Effector memory CD4-positive, alpha-beta T cell (primary cell): ENCODE measurements around the gene NEU4.
"Not testable (repeated sequence)": the region's sequence is repeated elsewhere in the genome, so short reads cannot be mapped to it uniquely, and the experiment has no call there.

ENCODE experiments used
- DNase-seq, 3 donors: peaks; one replicate each; pipeline ENCODE4 v3.0.0-alpha.2; 2020
- H3K27ac ChIP-seq: 2 replicates; pipeline ENCODE4 v1.7.0; 2013; ENCODE audit warnings: mild to moderate bottlenecking, low read length, moderate library complexity; ENCODE audit not compliant: insufficient read depth, poor library complexity, severe bottlenecking
- H3K27me3 ChIP-seq: replicated peaks from 2 replicates; pipeline ENCODE4 v1.7.0; 2013; ENCODE audit warnings: mild to moderate bottlenecking, low read length; ENCODE audit not compliant: insufficient read depth, control insufficient read depth, poor library complexity, severe bottlenecking
- H3K36me3 ChIP-seq: 2 replicates; pipeline ENCODE4 v1.7.0; 2013; ENCODE audit warnings: mild to moderate bottlenecking, low read length, moderate library complexity; ENCODE audit not compliant: control insufficient read depth, insufficient read depth
- H3K4me1 ChIP-seq: 2 replicates; pipeline ENCODE4 v1.7.0; 2013; ENCODE audit warnings: low read length, mild to moderate bottlenecking; ENCODE audit not compliant: control insufficient read depth, insufficient read depth, poor library complexity, severe bottlenecking
- H3K4me3 ChIP-seq: 2 replicates; pipeline ENCODE4 v1.7.0; 2013; ENCODE audit warnings: low read length, low read depth, mild to moderate bottlenecking; ENCODE audit not compliant: insufficient read depth, poor library complexity, severe bottlenecking
- H3K9me3 ChIP-seq: 2 replicates; pipeline ENCODE4 v1.7.0; 2013; ENCODE audit warnings: mild to moderate bottlenecking, low read length, moderate library complexity; ENCODE audit not compliant: control insufficient read depth

Gene NEU4

DNA sequence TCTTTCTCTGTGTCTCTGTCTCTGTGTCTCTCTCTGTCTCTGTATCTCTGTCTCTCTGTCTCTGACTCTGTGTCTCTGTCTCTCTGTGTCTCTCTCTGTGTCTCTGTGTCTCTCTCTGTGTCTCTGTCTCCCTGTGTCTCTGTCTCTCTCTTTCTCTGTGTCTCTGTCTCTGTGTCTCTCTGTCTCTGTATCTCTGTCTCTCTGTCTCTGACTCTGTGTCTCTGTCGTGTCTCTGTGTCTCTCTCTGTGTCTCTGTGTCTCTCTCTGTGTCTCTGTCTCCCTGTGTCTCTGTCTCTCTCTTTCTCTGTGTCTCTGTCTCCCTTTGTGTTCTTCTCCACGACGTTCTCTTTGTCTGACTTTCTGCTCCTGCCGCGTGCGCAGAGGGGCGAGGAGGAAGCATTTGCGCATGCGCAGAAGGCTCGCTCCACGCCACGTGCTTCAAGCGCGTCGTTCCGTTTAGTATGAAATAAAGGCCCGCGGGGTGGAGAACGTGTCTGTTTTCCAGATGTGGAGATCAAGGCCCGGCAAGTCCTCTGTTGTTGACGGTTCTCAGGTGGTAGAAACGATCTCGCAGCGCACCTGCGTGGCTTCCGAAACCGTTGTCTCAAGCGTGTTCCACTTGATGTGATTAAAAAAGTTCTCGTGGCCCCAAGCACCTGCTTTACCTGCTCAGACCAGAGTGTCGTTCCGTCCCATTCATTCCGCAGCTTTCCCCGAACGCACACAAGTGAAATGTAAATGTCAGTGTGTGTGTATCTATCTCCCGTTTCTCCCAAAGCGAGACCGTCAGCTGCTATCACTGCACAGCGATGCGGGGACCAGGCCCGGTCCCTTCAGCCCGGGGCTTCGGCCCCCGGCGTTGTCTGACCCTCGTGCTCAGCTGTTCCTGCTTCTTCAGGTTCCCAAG is 14.8 kb downstream of the NEU4 start:
- not testable (repeated sequence) for H3K36me3 ChIP-seq, DNase-seq, H3K4me3 ChIP-seq, H3K9me3 ChIP-seq, H3K27ac ChIP-seq, H3K4me1 ChIP-seq, H3K27me3 ChIP-seq

DNA sequence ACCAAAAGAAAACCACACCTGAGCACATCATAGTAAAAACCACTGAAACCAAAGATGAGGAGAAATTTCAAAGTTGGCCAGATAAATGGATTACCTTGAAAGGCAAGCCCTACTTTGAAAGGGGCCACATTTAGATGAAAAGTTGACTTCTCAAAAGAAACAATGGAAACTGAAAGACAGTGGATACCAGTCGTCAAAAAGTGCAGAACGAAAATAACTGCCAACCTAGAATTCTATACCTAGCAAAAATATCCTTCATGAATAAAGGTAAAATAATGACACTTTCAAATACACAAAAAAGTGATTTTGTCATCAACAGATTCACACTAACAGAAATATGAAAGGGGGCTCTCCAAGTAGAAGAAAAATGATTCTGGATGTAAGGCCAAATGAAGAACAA is 18.4 kb downstream of the NEU4 start:
- Histone ChIP-seq H3K27ac (no peak overlapping the region), H3K4me3 (no peak overlapping the region), H3K27me3 (no peaks in the 10 kb centered on the region), H3K36me3 (no peaks in the 10 kb centered on the region), H3K9me3 (no peaks in the 10 kb centered on the region), H3K4me1 (no peaks in the 10 kb centered on the region)
- no peak for DNase-seq

DNA sequence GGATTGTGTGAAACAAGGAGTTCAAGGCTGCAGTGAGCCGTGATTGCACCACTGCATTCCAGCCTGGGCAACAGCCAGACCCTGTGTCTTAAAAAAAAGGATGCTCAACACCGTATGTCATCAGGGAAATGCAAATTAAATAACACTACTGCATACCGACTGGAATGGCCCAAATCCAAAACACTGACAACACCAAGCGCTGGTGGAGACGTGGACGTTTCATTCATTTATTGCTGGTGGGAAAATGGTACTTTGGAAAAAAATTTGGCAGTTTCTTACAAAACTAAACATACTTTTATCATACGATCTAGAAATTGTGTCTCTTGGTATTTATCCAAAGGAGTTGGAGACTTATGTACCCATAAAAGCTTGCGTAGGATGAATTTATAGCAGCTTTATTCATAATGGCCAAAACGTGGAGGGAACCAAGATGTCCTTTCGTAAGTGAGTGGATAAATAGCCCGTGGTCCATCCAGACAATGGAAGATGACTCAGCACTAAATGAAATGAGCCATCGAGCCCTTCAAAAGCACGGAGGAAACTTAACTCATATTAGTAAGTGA is 24.2 kb downstream of the NEU4 start:
- H3K36me3 ChIP-seq = no peaks in the 10 kb centered on the region
- no peaks in the 10 kb centered on the region for H3K9me3 ChIP-seq
- no peaks in the 10 kb centered on the region for H3K4me1 ChIP-seq
- no peak overlapping the region for H3K27ac ChIP-seq
- no peaks in the 10 kb centered on the region for H3K27me3 ChIP-seq
- no peak overlapping the region for H3K4me3 ChIP-seq
- no peak for DNase-seq

DNA sequence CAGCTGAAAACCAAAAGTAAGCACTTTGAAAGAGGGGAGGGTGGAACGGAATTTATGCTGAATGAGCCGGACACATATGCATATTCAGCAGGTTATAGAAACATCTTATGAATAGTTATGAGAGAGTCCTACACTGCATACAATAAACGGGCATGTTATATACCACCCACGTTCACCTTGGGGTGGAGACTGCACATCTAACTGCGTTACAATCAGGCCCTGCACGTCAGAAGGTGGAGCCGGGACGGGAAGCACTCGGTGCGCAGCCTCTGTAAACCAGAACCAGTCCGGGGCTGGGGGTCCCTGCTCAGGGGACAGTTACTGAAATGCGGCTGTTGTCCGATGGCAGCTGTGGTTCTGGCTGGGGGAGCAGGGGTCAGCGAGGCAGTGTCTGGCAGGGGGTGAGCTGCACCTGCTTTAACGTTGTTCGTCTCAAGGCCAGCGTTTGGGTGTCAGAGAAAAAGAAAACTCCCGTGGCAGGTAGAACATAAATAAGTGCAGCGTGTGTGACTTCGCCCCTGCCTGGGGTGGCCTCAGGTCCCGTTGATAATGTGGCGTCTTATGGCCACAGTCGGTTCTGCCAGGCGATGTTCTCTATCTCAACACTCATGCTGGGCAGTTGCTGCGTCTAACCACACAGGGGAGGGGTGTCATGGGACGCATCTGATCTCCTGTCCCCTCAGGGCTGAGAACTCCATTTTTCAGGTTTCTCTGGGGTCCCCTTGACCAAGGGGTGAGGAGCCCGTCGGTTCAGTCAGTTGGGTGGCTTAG is 24.9 kb downstream of the NEU4 start:
- DNase-seq, H3K27me3 ChIP-seq, H3K4me3 ChIP-seq, H3K36me3 ChIP-seq, H3K4me1 ChIP-seq, H3K9me3 ChIP-seq, H3K27ac ChIP-seq: not testable (repeated sequence)

DNA sequence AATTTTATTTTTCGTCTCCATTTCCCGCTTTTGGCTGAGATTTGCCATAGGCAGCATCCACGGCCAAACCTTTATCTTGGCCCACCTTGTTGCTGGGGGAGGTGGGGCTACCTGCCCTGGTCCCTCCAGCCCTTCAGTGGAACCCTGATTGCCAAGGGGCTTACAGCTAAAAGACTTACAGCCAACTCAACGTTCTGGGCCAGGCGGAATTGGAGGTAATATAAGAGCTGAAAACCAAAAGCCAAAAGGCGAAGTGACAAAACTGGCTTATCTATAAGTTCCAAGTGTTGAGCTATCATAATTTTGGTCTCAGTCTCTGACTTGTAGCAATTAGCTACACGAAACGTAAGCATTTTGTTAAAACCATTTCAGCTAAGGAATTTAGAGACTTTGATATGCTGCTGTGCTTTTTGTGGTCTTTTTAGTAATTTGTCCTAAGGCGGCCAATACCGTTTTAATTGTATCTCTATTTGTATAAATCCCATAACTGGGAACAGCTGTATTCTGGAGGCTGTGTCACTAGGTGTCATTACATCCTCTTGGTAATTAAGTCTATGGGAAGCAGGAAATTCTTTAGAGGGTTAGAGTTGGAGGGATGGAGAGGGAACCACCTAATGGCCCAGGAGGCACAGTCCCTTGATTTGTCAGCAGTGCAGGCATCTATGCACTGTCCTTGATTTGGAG is 25.7 kb downstream of the NEU4 start:
- no peak for DNase-seq
- no peaks in the 10 kb centered on the region for H3K27me3 ChIP-seq
- H3K36me3 ChIP-seq = no peaks in the 10 kb centered on the region
- no peaks in the 10 kb centered on the region for H3K9me3 ChIP-seq
- H3K27ac ChIP-seq = no peak overlapping the region
- H3K4me1 ChIP-seq = no peaks in the 10 kb centered on the region
- H3K4me3 ChIP-seq = no peak overlapping the region

DNA sequence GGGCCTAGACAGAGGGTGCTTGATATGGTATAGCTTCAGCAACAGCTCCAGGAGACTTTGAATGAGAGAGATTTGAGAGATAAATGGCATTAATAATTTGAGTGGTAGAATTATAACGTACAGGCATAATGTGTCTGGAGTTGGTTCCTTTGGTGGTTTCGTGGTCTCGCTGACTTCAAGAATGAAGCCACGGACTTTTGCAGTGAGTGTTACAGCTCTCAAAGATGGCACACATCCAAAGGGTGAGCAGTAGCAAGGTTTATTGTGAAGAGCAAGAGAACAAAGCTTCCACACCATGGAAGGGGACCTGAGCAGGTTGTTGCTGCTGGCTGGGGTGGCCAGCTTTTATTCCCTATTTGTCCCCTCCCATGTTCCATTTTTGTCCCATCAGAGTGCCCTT is 26.6 kb downstream of the NEU4 start:
- DNase-seq = no peak
- Histone ChIP-seq H3K36me3 (no peaks in the 10 kb centered on the region), H3K4me3 (no peak overlapping the region), H3K4me1 (no peaks in the 10 kb centered on the region), H3K9me3 (no peaks in the 10 kb centered on the region), H3K27ac (no peak overlapping the region), H3K27me3 (no peaks in the 10 kb centered on the region)

DNA sequence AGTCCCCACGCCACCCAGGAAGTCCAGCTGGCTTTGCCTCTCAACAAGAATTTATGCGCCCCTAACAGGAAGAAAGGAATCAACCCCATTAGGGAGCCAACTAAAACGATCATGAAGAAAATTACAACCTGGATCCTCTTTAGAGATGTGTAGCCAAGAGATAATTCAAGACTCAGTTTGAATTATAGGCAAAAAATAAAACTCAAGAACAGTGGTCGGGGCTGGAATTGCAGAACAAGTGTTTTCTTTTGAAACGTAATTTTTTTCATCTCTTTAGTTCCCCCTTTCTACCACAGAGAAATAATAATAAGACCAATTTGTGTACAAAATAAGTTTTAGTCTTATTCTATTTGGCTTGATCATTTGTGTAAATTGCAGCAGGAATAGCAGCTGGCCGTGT is 27.3 kb downstream of the NEU4 start:
- H3K27ac ChIP-seq = no peak overlapping the region

DNA sequence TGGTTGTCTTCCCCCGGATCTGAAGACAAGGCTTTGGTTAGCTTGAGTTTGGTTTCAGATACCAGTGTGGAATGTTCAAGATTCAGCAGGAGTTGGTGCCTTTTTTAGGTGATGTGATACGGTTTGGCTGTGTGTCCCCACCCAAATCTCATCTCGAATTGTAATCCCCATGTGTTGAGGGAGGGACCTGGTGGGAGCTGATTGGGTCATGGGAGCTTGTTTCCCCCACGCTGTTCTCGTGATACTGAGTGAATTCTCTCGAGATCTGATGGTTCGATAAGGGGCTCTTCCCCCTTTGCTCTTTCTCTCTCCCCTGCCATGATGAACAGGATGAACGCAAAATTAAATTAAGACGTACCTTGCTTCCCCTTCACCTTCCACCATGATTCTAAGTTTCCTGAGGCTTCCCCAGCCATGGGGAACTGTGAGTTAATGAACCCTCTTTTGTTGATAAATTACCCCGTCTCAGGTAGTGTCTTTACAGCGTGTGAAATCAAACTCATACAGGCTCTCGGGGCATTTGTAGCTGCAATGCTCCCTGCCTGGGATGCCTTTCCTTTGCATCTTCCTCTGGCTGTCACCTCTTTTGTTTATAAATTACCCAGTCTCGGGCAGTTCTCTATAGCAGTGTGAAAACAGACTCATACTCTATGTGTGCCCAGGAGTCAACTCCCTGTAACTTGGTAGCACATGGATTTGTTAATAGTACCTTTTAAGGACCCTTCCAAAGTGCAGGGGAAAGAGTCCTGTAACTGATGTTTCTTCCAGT is 28.4 kb downstream of the NEU4 start:
- Histone ChIP-seq H3K4me1 (no peaks in the 10 kb centered on the region), H3K9me3 (no peaks in the 10 kb centered on the region), H3K36me3 (no peaks in the 10 kb centered on the region), H3K27me3 (no peaks in the 10 kb centered on the region), H3K27ac (no peak overlapping the region), H3K4me3 (no peak overlapping the region)
- DNase-seq = no peak

More for the DNA sequence above, 27.3 kb downstream of the NEU4 start:
- Histone ChIP-seq H3K9me3 (no peaks in the 10 kb centered on the region), H3K4me1 (no peaks in the 10 kb centered on the region), H3K4me3 (no peak overlapping the region), H3K36me3 (no peaks in the 10 kb centered on the region), H3K27me3 (no peaks in the 10 kb centered on the region)
- no peak for DNase-seq

DNA sequence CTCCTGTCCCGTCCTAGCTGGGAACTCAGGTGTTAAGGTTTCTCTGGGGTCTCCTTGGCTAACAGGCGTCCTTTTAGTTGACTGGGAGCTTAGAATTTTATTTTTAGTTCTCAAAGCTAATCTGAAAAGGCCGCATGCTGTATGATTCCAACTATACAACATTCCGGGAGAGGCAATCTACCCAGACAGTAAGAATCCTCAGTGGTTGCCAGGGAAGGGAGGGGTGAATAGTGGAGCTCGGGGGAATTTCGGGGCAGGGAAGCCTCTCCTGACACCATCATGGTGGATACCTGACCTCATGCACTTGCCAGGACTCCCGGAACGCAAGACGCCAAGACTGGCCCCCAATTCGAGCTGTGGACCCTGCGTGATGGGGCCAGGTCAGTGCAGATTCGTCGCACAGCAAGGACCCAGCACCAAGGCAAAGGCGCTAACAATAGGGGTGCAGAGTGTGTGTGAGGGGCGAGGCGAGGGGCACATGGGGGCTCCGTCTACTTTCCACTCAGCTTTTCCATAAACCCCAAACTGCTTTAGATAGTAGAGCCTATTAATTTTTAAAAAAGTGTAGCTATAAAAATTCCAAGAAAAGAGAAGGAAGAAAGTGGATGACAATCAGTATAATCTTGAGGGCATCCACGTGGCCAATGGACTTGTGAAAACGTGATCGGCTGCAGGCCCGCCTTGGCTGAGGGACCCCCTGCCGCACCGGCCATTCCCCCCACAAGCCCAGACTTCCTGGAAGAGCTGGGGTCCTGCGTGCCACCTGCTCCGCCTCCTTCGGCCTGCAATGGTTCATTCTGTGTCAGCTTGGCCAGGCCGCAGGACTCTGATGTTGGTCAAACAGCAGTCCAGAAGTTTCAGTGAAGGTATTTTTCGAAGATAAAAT is 32.4 kb downstream of the NEU4 start:
- Histone ChIP-seq H3K9me3 (no peaks in the 10 kb centered on the region), H3K27ac (no peak overlapping the region), H3K27me3 (no peaks in the 10 kb centered on the region), H3K4me1 (peaks cover 20% of the 10 kb centered on the region), H3K36me3 (no peaks in the 10 kb centered on the region), H3K4me3 (no peak overlapping the region)
- DNase-seq = no peak
